DLD1 (cell line): ENCODE results near the gene PRKAG3.
"Not testable (repeated sequence)": the region's sequence is repeated elsewhere in the genome, so short reads cannot be mapped to it uniquely, and the experiment has no call there.

ENCODE experiments used
- in situ Hi-C: cut with HindIII; loops from 2 replicates; pipeline ENCODE4 v1.10.0; 2017; ENCODE audit warnings: low sequenced_read_pairs

Gene PRKAG3

DNA sequence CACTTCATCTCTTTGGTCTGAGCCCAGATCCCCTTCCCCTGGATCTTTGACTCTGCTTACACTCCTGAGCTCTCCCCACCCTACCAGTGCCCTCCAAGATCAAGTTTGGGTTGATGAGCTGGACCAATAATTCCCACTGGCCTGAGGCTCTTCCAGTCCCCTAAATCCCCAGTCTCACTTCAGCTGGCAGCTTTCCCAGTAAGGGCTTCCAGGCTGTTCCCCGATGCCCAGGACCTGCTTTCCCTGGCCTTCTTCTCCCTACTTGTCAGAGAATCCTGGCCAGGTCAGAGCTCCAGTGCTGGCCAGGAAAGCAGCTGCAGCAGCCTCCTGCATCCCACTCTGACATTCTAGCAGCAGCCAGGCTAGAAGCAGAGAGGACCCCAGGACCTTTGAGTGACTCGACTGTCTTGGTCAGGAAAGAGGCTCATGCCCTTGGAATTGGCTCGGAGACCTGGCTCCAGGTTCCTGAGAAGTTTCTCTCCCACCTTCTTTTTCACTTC lies 31.5 kb upstream of the PRKAG3 start:
- in situ Hi-C loops, result no loop called here

DNA sequence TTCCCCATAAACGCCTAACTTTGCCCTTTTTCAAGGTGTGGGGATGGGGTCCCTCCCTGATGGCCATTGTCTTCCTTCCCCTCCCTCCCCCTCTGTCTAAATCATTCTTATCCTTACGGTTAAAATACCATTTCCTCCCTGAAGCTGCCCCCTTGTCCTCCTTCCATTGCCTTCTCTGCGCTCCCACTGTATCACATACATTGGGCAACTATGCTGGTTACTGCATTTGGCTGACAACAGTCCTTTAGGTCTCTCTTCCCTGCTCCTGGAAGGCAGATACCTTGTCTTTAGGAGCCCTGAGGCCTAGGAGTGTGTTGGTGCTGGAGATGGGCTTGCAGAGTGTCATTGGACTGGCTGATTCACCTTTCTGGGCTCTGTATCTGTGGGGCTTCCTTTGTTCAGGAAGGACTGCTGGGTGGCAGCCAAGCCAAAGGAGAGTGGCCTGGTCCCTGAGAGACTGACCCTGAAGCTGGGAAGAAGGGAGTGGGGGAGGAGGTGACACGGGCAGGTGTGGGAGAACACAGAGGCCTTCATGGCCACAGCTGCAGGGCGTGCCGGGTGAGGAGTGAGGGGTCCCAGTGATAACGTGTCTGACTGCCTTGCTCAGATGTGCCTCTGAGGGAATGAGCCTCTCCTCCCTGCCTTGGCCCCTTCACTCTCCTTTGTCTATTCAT lies 30.2 kb upstream of the PRKAG3 start:
- in situ Hi-C loops, result no loop called here

DNA sequence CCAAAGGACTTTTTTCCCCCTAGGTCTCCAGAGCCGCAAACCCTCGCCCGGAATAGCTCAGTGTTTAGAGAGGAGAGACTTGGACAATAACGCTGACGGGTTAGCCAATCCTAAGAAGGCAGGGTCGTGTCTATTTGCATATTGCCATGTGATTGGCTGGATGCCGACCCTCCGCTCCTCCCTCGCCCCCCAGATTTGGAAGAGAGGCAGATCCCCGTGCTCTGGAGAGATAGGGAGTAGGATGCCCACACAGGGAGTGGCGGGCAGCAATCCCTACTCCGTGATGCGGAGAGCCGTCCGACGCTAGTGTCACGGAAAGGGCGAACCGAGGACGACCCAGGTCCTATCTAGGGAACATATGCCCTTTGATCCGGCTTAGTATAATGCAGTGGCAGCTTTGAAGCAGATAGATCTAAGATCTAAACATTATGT lies 29.4 kb upstream of the PRKAG3 start:
- in situ Hi-C loops, result no loop called here

DNA sequence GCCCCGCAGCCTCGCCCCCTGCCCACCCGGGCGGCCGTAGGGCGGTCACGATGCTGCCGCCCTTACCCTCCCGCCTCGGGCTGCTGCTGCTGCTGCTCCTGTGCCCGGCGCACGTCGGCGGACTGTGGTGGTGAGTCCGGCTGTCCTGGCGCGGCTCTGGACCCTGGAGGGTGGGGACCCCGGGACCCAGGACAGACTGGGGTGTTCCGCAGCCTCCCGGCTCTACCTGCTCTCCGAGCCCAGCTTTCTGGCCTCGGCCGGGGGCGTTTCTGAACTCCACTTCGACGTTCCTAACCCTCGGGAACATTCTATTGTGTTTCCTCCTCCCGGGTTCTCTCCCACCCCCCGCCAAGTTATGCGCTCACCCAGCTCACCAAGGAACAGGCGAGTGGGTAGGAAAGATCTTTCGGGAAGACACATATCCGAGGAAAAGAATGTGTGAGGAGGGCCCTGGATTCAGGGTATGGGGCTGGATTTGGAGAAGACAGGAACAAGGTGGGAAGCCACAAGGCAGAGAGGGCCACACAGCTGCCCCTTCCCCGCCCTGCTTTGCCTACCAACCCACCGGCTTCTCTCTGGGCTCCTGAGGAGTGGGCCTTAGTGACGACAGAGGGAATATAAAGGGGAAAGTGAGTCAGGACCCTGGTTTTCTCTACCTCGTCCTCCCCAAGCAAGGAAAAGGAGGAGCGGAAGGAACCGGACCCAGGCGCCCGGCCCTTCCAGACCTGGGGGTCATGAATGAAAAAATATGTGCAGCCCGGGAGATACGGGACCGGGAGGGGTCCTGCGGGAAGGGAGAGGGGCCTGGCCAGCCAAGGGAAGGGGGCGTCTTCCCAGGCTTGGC lies 28.6 kb upstream of the PRKAG3 start:
- in situ Hi-C loops, result no loop called here

DNA sequence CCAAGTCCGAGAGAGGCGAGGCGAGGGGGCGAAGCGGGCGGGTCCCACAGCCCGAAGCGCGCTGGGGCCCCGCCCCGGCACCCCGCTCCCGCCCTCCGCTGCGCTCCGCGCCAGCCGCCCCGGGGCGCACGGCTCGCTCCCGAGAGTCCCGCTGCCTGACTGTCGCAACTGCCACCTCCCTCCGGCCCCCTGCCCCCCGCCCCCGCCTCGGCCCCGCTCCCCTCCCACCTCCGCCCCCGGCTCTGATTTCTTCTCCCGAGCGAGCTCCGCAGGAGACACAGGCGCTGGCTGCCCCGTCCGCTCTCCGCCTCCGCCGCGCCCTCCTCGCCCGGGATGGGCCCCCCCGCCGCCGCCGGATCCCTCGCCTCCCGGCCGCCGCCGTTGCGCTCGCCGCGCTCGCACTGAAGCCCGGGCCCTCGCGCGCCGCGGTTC lies 28.0 kb upstream of the PRKAG3 start, which contains the start of gene WNT6:
WNT6 (plus strand) TSS at position 250 of the 432 bp plus-strand sequence. CDS start 233 bp downstream, outside the sequence.
- in situ Hi-C loops, result no loop called here

DNA sequence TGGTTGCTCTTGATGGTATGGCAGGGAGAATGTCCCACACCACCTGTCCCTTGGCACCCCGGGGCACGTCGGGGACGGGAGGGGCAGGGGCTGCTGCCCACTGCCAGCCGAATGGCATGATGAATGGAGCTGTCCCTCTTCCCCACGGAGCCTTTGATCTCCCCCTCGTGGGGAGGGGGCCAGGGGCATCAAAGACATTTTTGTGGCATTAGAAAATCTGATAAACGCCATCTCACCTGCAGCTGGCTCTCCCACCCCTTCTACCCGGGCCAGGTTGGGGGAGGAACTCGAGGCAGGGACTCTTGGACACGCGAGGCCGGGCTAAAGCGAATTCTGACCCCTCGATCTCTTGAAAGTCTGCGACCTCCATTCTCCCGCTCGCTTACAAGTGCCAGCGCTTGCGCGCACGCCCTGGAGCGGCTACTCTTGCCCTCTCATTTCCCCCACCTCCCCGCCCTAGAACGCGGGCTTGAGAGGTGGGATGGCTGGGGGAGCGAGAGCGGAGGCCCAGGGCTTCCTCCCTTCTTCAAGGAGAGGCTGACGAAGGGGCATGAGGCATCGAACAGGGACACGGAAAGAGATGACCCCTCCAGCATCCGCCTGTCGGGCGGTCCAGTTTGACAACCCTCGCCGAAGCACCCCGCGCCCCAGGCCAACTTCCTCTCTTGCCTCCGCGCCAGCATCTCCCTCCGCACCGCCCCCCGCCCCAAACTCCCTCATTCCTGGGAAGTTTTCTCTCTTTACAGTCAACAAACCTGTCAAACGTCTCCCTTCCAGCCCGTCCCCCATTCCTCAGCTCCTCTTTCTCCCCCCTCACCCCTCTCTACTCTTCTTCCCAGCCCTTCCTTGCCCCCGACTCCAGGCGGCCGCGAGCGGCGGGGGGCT lies 27.3 kb upstream of the PRKAG3 start:
- in situ Hi-C loops, result no loop called here

DNA sequence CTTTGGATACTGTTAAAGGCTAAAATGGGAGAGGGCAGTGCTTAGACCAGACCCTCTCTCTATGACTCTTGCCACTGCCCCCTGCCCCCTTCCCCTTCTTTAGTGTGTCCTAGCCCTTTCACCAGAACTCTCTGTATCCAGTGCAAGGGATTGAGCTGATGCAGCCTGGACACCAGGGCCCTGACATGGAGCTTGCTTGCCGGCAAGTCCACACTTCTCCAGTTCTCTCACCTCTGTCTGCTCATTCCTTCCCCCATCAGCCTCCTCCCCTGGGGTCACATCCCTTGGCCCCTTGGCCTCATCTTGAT lies 26.5 kb upstream of the PRKAG3 start:
- in situ Hi-C loops, result no loop called here

DNA sequence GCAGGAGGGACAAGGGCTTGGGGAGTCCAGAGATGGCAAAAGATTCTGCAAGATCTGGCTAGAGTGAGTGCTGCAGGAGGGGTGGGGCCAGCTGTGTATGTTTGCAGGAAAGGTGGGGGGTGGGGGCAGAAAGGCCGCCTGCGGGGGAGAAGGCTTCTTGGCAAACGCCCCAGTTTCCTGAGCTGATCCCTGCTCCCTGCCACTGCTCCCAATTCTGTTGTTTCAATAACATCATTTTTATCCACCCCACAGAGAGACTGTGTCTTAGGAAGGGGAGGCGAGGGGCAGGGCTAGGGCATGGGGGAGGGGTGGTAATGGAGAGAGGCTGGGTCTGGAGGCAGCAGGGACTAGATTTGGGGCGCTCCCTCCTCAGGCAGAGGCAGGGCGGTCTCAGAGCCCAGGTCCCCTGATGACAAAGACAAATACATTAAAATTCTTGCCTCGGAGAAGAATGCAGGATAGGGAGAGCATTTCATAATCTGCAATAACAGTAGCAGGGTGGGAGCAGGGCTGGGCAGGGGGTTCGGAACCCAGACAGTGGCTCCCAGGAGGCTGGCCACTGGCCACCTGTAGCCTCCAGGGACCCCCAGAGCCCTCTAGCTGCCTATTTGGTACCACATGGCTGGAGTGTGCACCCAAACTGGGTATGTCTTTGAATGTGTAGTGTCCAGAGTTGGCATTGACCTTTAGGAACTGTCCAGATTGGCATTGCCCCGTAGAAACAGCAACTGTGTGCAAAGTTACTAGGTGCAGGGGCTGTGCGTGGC lies 26.0 kb upstream of the PRKAG3 start:
- in situ Hi-C loops, result no loop called here

DNA sequence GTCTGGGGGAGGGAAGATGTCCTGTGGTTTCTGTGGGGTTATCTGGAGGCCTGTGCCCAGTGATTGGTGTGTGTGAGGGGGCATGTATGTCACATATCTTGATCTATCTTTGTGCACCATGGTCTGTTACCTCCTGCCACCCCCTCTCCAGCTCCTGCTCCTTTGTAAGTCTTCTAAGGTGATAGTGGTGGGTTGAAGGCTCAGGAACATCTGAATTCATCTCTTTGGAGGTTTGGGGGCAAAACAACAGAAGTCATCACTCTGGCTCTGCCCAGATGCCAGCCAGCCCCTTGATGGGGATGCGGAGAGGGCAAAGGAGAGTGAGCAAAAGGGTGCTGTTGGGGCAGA lies 25.3 kb upstream of the PRKAG3 start:
- in situ Hi-C loops, result no loop called here

DNA sequence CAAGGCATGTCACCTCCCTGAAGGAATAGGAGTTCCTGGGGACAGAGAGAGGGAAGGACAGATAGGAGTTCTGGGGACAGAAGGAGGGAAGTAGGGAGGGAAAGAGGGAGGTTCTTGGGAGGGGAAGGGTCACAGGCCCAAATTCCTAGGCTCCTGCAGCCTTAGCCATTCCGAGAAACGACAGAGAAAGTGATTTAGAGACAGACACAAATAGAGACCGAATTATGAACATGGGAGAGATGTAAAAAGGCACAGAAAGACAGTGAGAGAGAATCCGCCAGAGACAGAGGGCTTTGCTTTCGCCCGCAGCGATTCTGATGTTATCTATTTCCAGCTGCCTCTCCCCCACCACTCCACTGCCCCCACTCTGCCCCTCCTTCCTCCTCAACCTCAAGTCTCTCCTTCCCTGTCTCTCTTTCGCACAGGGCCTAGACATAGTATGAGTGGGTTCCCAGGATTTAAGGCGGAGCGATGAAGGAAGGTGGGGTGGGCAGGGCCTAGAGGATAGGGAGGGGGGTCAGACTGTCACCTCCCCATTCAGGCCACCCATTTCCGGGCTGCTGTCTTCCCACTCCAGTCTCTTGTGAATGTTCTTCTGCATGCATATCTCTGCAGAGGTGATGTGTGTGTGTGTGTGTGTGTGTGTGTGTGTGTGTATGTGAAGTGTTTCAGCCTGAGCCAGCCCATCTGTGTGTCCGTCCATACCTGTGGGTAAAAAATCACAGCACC lies 24.7 kb upstream of the PRKAG3 start:
- in situ Hi-C loops, result no loop called here

DNA sequence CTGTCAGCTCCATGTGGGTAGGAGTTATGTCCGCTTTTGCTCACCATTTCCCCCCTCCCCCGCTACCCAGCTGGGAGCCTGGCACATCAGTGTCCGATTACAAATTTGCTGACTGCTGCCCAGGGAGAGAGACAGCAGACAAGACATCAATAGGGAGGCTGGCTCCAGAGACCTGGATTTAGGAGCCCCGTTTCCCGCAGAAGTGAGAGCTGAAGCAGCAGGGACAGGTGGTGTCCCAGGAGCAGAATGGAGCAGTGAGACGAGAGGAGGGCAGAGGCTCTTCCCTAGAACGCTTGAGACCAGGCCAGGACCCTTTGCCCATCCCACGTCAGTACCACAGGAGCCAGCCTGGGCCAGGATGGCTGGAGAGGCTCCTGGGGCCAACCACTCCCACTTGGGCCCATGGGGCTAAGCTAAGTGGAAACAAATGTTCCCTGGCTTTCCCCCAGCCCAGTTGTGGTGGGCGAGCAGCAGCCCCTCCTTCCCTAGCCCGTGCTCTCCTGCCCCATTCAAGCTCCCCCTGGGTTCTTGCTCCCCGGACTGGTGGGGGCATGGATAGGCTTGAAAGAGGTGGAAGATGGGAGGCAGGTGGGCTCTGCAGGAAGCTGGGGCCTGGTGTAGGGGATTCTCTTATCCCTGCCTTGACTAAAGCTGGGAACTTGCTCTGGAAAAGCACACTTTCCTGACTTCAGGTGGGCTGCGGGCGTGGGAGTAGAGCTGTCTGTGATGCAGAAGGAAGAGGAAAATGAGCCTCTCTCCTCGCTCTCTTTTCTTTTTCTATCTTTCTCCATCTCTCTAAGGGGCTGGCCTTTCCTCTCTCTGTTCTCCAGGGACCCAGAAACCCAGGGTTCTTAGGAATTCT lies 23.9 kb upstream of the PRKAG3 start:
- in situ Hi-C loops, result no loop called here

DNA sequence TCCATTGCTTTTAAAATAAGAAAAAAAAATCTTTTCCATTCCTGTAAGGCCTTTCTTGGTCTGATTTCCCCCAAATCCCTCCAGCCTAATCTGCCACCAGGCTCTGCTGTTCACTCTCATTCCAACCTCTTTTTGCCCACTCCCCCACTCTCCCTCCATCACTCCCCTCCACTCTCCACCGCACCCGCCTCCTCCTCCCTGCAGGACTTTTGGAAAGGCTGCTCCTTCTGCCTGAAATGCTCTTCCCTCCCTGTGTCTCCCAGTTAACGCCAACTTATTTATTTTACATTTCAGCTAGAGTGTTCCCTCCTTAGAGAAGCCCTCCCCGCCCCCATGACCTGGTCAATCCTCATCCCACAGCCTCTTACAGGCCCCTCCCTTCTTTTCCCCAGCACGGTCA lies 23.3 kb upstream of the PRKAG3 start:
- in situ Hi-C loops, result no loop called here

DNA sequence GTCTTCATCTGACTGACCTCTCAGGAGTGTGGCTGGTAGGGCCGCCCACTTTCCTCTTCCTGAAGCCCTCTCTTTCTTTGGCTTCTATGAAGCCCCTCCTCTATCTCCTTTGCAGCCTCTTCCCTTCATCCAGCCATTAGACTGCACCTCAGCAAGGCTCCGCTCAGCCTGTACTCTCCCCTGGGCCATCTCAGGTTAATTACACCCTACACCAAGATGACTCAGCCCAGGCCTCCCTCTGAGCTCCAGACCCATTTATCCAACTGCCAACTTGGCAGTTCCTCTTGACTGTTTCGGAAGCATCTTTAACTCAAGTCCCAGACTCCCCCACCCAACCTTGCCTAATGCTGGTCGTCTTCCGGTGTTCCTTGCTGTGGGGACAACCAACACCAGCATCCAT lies 22.2 kb upstream of the PRKAG3 start:
- in situ Hi-C loops, result no loop called here

DNA sequence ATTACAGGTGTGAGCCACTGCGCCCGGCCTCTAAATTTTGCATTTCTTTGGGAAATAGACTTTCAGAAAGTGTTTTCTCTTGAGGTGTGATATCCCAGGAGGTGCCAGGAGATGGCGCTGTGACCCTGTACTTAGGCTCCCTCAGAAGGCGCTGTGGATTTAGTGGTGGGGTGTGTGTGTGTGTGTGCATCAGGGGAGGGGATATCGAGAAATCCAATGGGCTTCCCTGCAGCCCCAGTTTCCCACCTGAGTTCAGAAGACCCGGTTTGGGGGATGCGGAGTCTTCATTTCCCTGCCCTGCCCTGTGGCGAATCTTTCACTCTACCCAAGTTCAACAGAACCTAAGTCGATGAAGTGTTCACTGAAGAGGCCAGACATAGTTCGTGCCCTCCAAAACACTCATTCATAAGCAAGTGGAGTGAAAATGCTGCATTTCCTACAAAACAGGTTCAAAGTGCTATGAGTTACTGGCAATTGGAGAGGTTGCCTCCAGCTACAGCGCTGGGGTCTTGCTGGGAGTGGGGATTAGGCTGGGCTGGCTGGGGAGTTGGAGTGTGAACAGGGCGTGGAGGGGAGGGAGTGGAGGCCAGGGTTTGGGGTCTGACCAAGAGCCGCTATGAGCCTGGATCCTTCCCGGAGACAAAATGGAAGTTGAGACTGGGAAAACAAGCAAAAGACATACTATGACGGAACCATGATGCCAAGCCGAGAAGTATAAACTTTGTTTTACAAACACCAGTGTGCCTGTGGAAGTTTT lies 21.5 kb upstream of the PRKAG3 start:
- in situ Hi-C loops, result no loop called here

DNA sequence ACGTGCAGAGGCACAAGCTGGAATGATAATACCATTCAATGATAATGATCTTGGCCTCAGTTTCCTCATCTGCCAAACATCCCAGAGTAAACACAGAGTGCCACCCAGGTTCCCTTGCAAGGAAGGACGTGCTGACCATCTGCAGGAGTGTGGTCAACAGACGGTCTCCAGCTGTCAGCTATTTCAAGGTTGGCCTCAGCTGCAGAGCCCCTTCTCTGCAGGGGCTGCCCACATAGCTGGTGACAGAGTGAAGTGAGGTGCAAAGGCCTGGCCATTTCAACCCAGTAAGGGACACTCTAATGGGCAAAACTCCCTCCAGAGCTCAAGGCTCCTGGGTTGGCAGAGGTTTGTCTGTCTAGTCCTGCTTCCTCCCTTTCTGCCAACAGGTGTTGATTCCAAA lies 19.7 kb upstream of the PRKAG3 start:
- in situ Hi-C loops, result no loop called here

DNA sequence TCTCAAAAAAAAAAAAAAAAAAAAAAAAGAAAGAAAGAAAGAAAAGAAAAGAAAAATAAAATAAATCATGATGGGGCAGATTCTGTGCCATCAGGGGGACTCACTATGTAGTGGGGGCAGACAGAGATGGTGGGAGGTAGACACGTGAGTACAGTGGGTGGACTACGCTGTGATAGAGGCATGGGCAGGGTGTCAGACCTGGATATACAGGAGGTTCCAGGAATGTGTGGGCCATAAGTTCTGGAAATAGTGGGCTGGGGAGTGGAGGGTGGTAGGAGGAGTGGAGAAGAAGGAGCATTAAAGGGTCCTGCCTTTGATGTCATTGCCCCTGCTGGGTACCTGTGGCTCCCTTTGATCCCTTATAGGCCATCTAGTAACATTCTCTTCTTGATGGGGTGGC lies 19.2 kb upstream of the PRKAG3 start:
- in situ Hi-C loops, result no loop called here

DNA sequence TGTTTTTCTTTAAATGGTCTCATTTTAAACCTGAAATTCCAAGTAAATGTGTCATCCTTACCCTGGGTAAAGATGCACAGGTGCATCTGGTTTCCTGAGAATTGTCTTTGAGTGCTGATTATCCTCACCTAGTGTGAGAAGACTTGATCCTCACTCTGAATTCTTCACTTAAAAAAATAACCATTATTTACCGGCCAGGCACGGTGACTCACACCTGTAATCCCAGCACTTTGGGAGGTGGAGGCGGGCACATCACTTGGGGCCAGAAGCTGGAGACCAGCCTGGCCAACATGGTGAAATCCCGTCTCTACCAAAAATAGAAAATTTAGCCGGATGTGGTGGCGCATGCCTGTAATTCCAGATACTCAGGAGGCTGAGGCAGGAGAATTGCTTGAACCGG lies 18.1 kb upstream of the PRKAG3 start:
- in situ Hi-C loops, result no loop called here

DNA sequence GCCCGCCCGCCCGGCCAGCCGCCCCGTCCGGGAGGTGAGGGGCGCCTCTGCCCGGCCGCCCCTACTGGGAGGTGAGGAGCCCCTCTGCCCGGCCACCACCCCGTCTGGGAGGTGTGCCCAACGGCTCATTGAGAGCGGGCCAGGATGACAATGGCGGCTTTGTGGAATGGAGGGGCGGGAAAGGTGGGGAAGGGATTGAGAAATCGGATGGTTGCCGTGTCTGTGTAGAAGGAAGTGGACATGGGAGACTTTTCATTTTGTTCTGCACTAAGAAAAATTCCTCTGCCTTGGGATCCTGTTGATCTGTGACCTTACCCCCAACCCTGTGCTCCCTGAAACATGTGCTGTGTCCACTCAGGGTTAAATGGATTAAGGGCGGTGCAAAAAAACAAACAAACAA lies 15.4 kb upstream of the PRKAG3 start:
- in situ Hi-C loops, result not testable (repeated sequence)
